ENCODE data around the gene LRPAP1. TPM values are rescaled to one million over a fixed set of nuclear protein-coding genes. Genes with fewer than 3 reads are reported as not detected.
A peak's percentile ranks its signal among the peaks of the same experiment; 100 is the strongest.
"Not testable (repeated sequence)": the region's sequence is repeated elsewhere in the genome, so short reads cannot be mapped to it uniquely, and the experiment has no call there.

Gene LRPAP1, protein sequence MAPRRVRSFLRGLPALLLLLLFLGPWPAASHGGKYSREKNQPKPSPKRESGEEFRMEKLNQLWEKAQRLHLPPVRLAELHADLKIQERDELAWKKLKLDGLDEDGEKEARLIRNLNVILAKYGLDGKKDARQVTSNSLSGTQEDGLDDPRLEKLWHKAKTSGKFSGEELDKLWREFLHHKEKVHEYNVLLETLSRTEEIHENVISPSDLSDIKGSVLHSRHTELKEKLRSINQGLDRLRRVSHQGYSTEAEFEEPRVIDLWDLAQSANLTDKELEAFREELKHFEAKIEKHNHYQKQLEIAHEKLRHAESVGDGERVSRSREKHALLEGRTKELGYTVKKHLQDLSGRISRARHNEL
- total RNA-seq: 100 to 1,000 TPM; 226 to 312 TPM
- long read RNA-seq, full-length matches to known transcripts: 978 of 999 reads
- long read RNA-seq, partial matches to known transcripts: 6 of 999 reads
- long read RNA-seq, other reads (novel, unspliced or antisense): 15 of 999 reads

DNA sequence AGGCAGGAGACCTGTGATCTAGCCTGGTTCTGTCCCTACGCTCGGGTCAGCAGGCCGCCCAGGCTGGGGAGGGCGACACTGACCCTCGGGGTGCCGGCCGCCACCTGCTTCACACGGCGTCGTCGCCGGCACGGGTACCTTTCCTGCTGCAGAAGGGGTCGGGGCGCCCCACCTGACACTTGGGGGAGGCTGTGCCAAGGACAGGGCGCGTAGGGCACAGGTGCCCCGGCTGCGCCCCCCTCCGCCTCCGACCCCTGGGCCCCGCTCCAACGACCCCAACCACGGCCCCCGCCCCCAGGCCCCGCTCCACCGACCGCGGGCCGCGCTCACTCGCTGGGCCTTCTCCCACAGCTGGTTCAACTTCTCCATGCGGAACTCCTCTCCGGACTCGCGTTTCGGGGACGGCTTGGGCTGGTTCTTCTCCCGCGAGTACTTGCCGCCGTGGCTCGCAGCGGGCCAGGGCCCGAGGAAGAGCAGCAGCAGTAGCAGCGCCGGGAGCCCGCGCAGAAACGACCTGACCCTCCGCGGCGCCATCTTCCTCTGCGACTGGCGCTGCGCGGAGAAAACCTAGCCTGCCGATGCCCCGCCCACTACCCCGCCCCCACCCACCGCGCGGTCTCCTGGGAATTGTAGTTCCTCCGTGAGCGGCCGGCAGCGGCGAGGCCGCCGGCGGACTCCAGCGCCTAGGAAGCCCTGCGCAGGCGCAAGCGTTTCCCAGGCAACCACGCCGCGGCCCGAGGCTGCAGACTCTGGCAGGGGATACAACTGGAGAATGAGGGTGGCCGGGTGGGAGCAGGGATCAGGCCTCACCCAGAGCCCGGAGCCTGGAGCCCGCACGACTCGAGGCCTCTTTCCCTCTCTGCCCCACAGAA is at the start of gene LRPAP1:
Gene LRPAP1, minus strand, starts transcription at position 544 of the 872 bp plus-strand sequence. Its CDS starts 10 bp downstream, at position 534.
- intact Hi-C loops (cut with DNase I): no loop called here
- peak; percentile 95 to 97 for ATAC-seq

DNA sequence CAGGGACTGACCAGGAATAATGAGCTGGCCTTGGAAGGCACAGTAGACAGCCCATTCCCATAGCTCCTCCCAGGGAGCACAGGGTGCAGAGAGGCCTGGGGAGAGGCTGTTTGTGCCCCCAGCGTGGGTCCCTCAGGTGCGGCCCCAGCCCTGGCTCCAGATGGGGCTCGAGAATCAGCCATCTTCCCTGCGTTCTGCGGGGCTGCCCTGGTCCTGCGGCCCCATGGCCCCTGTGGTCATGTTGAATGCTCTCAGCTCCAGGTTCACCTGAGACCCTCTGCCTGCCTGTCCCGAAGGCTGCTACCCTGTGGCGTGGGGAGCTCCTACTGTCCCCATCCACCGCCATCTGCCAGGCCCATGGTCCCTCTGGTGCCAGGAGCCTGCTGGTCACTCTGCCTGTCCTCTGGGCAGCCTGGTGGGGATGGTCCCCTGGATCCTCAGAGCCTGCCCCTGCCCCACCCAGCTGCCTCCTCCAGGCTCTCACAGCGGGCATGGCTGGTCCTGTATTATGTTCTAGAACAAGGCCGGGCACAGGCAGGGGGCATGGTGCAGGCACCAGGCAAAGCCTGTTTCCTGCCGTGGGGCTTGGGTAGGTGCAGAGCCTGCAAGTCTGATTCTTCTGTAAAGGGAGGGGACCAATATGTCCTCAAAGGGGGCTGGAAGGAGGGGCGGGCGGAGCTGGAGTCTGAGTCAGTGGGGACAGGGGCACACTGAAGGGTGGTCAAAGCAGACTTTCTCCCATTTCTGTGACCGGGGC is 49.3 kb upstream of the LRPAP1 start:
- DNase-seq; intact Hi-C loops (cut with DNase I); ATAC-seq: not testable (repeated sequence)

More for the DNA sequence above, at the start of gene LRPAP1:
- peak; percentile 94 for DNase-seq

DNA sequence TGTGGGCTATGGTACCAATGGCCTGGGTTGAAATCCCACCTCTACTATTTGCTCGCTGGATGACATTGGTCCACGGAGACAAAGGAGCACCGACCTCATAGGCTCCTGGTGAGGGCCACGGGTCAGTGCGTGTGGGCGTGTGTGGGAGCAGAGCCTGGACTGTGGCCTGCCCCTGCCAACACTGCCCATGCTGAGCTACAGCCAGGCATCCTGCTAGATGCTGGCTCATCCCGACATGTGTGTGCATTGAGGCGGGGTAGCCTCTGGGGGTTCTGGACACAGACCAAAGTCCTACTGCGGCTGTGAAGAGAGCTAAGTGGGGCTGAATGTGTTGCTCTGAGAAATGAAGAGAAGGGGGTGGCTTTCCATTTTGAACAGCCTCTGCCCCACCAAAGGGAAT is 48.6 kb upstream of the LRPAP1 start:
- DNase-seq; intact Hi-C loops (cut with DNase I); ATAC-seq: not testable (repeated sequence)

DNA sequence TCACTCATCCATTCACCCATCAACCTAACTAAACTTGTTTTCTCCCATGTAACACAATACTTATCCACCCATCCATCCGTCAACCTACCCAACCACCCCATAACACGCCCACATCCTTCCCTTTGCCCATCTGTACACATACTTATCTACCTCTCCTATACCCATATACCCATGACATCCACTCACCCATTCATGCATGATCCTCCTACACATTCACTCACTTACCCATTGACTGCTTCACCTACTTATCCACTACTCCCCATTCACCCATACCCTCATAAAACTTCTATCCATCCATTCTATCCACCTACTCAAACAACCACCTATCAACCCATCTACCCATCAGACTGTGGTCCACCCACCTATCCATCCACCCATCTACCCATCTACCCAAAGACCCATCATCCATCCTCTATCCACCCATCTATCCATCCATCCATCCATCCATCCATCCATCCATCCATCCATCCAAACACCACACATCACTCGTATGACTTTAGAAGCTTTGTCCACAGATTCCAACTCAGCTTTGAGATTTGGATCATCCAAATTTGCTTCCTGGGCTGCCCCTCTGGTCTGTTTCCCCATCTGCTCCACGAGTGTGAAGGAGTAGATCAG is 46.4 kb upstream of the LRPAP1 start:
- DNase-seq; ATAC-seq; intact Hi-C loops (cut with DNase I): not testable (repeated sequence)

DNA sequence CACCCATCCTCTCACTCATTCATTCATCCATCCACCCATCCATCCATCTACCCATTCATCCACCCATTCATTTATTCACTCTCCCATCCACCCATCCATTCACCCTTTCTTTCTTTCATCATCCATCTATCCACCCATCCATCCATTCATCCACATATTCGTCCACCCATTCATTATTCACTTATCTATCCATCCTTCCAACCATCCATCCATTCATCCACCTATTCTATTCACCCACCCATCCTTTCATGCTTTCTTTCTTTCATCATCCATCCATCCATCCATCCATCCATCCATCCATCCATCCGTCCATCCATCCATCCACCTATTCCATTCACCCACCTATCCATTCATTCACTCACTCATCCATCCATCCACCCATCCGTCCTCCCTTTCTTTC is 45.8 kb upstream of the LRPAP1 start:
- ATAC-seq; DNase-seq; intact Hi-C loops (cut with DNase I): not testable (repeated sequence)

DNA sequence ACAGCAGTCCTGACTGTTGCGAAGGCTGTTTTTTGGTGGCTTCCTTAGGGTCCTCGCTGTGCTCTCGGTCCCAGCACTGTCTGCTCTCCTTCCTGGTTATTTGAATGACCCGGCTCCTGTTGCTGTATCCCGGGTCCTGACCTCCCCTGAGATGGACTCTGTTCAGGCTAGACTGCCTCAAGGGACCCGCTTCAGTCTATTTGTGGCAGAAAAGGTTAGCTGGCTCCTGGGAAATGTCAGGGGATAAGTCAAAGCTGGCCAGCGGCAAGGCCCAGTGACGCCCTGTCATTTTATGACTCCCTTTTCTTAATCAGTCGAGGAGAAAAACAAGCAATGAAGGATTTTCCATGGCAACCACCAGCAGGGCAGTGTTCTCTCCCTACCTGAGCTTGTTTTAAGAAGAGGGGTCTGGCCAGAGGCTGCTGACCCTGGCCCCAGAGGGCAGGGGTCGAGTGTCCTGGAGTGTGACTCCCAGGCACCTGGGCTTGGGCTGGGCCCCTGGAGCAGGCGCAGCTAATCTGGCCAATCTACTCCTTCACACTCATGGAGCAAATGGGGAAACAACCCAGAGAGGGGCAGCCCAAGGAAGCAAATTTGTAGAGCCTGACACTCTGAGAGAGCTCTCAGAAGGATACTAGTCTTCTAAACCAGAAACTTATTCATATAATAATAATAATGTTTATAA is 45.1 kb upstream of the LRPAP1 start:
- DNase-seq; ATAC-seq; intact Hi-C loops (cut with DNase I): not testable (repeated sequence)

DNA sequence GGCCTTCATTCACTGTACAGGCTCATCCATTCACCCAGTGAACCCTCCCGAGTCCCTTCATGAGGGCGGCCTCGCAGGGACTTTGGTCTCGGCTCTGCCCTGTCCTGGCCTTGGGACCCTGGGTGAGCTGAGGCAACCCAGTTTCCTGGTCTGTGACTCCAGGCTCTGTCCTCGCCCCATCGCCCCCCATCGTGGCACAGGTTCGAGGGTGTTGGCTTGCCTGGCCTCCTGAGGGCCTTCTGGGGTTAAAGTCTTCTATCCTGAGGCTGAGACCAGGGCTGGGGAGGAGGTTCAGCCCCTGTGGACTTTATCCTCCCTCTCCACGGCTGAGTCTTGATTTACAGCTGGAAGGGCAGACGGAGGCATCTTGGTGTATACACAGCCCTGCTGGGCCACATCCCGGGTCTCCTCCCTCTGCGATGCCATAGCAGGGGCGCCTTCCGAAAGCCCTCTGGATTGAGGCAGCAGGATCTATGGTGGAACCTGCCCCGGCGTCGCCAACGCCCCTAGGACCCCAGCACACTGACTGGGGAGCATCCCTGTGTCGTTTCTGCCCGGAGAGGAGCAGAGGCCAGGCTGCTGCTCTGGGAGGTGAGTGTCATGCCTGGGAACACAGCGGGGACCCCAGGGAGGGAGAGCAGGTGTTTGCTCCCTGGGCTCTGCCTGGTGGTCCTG is 44.4 kb upstream of the LRPAP1 start:
- intact Hi-C loops (cut with DNase I); DNase-seq; ATAC-seq: not testable (repeated sequence)

DNA sequence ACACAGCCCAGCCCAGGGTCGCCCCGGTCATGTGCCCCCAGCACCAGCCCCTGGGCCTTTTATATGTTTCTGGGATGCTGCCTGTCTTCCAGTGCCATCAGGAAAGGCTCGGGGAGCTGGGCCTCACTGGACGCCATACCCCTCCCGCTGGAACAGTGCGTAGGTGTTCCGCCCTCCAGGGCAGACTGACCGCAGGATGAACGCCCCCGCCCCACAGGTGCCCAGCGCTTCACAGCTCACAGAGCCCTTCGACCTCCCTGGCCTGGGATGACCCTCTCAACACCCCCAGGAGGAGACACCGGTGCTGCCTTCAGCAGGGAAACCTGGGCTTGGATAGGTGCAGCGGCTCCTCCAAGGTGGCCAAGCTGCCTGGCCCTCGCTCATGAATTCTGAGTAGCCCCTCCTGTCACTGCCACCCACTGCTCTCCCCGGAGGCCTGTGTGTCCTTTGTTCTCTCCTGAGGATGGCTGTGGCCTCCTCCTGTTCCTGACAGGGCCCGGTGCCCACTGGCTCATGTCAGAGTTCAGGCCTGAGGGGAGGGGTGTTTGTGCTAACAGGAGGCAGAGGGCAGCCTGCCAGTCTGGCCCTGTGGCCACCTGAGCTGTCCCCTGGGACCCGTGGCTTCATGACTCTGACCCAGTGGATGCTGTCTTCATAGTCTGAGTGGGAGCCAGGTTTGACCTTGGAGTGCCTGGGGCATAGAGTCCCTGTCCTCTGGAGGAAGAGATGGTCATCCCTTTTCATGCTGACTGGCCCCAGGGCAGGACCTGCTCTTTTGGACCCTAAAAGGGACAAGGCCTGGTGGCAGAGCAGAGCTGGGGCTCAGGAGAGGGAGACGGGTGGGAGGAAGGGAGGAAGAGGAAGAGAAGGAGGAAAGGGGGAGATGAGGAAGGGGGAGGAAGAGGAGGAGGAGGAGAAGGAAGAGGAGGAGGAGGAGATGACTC is 43.5 kb upstream of the LRPAP1 start:
- intact Hi-C loops (cut with DNase I); ATAC-seq; DNase-seq: not testable (repeated sequence)

DNA sequence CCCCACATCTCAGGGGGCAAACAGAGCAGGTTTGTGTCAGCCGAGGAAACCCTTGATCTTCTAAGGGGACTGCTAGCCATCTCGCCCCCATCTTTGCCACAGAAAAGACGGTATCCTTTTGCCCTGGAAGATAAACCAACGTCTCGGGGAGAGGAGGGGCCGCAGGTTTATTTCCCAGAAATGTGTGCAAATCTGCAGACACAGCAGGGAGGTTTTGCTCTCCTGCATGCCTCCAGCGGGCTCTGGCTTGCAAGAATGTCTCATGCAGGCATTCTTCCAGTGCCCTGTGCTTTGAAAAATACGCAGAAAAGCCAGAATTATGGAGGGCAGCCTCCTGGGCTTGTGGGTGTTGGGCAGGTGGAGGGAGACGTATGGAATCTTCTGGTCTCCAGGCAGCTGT is 42.6 kb upstream of the LRPAP1 start:
- intact Hi-C loops (cut with DNase I); DNase-seq; ATAC-seq: not testable (repeated sequence)

DNA sequence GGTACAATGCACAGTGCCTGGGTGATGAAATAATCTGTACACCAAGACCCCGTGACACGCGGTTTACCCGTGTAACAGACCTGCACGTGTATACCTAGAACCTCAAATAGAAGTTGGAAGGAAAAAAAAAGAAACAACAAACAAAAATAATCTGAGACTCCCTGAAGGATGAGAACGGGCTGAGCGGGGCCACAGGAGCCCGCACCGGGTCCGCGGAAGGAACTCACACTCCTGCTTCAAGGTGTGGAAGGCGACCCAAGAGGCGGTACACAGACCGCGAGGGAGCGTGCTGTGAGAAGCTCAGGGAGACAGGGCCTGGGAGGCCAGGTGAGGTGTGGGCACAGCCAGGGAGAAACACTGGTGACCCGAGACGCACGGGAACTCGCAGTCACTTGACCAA is 42.1 kb upstream of the LRPAP1 start:
- intact Hi-C loops (cut with DNase I); ATAC-seq; DNase-seq: not testable (repeated sequence)

DNA sequence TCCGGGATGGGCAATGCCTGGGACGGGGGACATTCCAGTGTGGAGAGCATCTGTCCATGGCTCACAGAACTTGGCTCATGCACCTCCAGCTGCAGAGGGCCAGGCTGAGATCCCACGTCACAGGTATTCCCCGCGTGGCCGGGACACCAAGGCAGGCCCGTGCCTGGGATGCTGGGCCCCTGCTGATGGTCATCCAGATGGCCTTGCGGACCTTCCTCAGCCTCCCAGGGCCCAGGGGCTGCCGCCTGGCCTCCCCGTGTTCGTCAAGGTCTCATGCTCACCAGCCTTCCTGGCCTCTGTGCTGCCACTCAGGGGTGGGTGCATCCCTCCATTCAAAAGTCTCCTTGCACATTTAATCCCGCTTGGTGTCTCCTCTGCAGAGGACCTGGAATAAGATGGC is 40.9 kb upstream of the LRPAP1 start:
- no peak for DNase-seq
- intact Hi-C loops (cut with DNase I): no loop called here

DNA sequence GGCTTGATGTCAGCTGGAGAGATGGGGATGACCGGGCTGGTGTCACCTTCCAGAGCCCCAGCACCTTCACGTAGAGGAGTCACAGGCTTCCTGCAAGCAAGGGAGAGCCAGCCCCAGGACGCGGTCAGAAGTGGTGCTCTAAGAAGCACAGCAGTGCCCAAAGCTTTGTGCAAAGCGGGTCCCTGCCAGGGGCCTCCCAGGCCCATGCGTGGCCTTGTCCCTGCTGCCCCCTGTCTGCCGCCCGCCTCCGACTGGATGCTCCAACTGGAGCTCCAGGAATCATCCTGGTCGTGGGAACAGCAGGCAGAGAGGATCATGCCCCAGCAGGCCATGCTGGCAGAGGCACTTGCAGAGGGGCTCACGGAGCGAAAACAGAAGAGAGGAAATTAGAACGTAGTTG is 40.1 kb upstream of the LRPAP1 start:
- intact Hi-C loops (cut with DNase I): no loop called here
- DNase-seq (no peak), ATAC-seq (no peak)

More for the DNA sequence above, 40.9 kb upstream of the LRPAP1 start:
- no peak for ATAC-seq

DNA sequence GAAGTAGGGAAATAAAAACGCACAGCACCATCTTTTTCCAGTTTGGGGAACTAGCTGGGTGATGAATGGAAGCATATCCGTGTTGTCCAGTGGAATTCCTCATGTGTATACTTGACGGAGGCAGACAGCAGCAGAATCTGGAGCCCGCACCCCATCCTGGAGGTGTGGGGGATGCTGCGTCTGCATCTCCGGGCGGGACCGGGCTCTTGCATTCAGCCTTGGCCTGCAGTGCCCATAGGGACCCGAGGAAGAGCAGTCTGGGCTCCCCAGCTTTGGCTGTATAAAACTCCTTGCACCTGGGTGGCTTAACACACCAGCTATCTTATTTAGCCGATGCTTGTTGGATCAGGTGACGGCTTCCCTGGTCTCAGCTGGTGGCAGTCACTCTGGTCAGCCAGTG is 39.7 kb upstream of the LRPAP1 start:
- intact Hi-C loops (cut with DNase I): no loop called here

DNA sequence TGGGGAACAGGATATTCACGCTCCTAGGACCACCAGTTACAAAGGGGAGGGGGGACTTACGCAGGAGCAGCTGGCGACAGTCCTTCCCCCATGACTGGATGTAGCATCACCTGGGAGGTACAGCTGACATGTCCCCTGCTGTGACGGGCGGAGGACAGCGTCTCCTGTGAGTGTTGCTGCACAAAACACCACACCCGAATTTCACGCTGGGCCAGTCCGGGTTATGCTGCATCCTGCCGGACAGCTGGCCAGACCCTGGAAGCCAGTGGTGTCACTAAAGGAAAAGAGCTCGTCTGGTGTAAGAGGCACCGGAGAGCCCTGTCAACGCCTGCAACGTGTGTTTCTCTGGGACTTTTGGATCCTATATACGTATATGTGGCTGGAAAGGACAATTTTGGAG is 38.7 kb upstream of the LRPAP1 start:
- intact Hi-C loops (cut with DNase I); DNase-seq; ATAC-seq: not testable (repeated sequence)

More for the DNA sequence above, 39.7 kb upstream of the LRPAP1 start:
- DNase-seq (no peak), ATAC-seq (no peak)

DNA sequence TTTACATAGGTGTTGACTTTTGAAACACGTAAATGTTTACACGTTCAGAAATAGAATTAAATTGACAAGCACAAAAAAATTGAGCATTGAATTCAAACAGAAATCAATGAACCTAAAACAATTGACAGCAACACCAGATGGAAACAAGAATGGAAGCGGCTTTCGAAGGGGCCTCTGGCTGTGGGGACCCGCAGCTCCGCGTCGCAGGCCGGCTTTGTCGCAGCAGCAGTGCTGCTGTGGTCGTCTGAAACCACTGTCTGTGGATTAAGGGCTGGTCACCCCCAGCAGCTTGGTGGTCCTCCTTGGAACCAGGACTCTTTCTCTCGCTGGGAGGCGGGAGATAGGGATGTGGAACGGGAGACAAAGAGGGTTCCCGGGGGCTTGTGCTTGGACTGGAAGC is 37.4 kb upstream of the LRPAP1 start:
- intact Hi-C loops (cut with DNase I); ATAC-seq; DNase-seq: not testable (repeated sequence)

DNA sequence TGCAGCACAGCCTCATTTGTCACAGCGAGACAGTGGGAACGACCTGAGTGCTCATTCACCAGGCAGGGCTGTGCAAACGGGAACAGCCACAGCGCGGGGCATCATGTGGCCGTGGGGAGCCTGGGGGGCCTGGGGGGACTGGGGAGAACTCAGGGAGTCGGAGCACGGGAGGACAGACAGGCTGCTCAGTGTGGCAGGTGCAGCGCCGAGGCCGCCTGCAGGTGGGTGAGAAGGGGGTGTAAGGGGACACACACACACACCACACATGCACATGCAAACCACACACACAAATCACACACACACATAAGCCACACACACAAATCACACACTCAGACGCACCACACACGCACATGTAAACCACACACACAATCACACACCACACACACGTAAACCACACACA is 34.5 kb upstream of the LRPAP1 start:
- ATAC-seq; intact Hi-C loops (cut with DNase I); DNase-seq: not testable (repeated sequence)
